ENCODE measurements around the gene KRT86.

Gene KRT86

DNA sequence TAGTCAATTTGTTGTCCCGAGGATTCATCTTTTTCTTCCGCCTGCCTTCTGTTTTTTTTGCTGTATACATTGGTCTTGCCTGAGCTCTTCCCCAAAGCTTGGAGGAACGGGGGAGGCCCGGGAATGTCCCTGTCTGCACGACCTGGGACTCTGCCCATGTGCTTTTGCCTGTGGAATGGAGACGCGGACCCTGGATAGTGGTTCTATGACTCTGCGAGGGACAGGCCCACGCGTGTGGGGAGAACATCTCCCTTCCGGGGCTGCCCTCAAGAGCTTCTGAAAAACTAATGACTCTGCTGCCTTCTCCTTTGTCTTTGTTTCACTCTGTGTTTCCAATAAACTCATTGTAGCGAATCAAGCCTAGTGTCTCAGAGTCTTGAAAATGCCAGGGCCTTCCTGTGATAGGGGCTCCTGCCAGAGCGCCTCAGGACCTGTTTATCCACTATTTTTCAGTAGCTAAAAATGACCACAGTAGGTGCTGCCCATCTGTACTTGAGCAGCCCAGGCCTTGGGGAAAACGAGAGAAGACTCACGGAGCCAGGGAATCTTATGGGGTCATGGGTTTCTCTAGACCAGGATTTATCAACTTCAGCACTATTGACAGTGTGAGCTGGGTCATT is 34.5 kb downstream of the KRT86 start:
- H3K4me3 ChIP-seq (ENCODE audit: low read depth, low read length) = no peak overlapping the region
- TF ChIP-seq, protein P1, sequence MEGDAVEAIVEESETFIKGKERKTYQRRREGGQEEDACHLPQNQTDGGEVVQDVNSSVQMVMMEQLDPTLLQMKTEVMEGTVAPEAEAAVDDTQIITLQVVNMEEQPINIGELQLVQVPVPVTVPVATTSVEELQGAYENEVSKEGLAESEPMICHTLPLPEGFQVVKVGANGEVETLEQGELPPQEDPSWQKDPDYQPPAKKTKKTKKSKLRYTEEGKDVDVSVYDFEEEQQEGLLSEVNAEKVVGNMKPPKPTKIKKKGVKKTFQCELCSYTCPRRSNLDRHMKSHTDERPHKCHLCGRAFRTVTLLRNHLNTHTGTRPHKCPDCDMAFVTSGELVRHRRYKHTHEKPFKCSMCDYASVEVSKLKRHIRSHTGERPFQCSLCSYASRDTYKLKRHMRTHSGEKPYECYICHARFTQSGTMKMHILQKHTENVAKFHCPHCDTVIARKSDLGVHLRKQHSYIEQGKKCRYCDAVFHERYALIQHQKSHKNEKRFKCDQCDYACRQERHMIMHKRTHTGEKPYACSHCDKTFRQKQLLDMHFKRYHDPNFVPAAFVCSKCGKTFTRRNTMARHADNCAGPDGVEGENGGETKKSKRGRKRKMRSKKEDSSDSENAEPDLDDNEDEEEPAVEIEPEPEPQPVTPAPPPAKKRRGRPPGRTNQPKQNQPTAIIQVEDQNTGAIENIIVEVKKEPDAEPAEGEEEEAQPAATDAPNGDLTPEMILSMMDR (IDR thresholded peaks at IDR 0.05; ENCODE audit: insufficient read depth, low read depth, low read length, missing control alignments) = no peak
- DNase-seq (ENCODE audit: low read depth) = no peak

GRCh38 chr12:52310622-52311284 is 36.3 kb downstream of the KRT86 start:
- no peak for DNase-seq (ENCODE audit: low read depth)
- H3K4me3 ChIP-seq (ENCODE audit: low read depth, low read length) = no peak overlapping the region
- TF ChIP-seq, protein P1 (IDR thresholded peaks at IDR 0.05; ENCODE audit: insufficient read depth, low read depth, low read length, missing control alignments) = no peak

DNA sequence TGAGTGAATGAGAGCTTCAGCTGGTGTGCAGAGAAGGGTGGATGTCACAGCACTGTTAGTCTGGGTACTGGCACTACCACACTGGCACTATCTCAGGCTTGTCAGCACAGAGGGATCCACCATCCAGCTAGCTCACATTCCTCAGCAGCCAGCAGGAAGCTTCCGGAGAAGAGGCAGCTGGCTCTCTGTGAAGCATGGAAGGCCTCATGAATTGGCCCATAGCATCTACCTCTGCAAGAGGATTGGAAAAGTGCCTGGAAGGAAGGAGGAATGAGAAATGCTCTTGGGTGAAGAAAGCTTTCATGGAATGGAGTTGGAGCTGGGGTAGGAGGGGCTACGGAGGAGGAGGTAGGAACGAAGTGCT is 36.8 kb downstream of the KRT86 start:
- H3K4me3 ChIP-seq (ENCODE audit: low read depth, low read length) = no peak overlapping the region
- no peak for DNase-seq (ENCODE audit: low read depth)
- TF ChIP-seq, protein P1 (IDR thresholded peaks at IDR 0.05; ENCODE audit: insufficient read depth, low read depth, low read length, missing control alignments) = no peak

GRCh38 chr12:52312086-52312485 is 37.6 kb downstream of the KRT86 start:
- H3K4me3 ChIP-seq (ENCODE audit: low read depth, low read length) = no peak overlapping the region
- DNase-seq (ENCODE audit: low read depth) = no peak
- TF ChIP-seq, protein P1 (IDR thresholded peaks at IDR 0.05; ENCODE audit: insufficient read depth, low read depth, low read length, missing control alignments) = no peak

DNA sequence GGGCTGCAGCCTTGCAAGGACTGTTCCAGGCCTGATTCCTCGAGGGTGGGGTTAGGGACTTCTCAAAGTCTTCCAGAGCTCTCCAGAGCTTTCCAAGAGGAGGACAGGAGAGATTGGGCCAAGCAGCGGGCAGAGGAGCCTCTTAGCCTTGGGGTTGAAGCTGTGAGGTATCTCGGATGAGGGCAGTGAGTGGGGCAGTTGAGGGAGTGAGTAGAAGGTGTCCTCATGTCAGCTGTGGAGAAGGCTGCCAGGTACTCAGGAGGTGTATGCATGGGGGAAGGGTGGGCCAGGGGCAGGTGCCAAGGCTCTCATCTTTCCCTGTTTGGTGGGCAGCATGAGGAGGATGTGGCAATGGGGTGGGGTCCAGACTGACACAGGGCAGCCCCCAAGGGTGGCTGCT is 39.0 kb downstream of the KRT86 start:
- H3K4me3 ChIP-seq (ENCODE audit: low read depth, low read length) = no peak overlapping the region
- TF ChIP-seq, protein P1 (IDR thresholded peaks at IDR 0.05; ENCODE audit: insufficient read depth, low read depth, low read length, missing control alignments) = no peak

GRCh38 chr12:52313926-52314325 is 39.5 kb downstream of the KRT86 start:
- no peak for DNase-seq (ENCODE audit: low read depth)
- no peak overlapping the region for H3K4me3 ChIP-seq (ENCODE audit: low read depth, low read length)
- TF ChIP-seq, protein P1 (IDR thresholded peaks at IDR 0.05; ENCODE audit: insufficient read depth, low read depth, low read length, missing control alignments) = no peak

More for the DNA sequence above, 39.0 kb downstream of the KRT86 start:
- no peak for DNase-seq (ENCODE audit: low read depth)

GRCh38 chr12:52314511-52314910 is 40.1 kb downstream of the KRT86 start:
- no peak overlapping the region for H3K4me3 ChIP-seq (ENCODE audit: low read depth, low read length)
- TF ChIP-seq, protein P1 (IDR thresholded peaks at IDR 0.05; ENCODE audit: insufficient read depth, low read depth, low read length, missing control alignments) = no peak
- no peak for DNase-seq (ENCODE audit: low read depth)
